ENCODE measurements around the gene RPP25L.

RPP25L gene

DNA sequence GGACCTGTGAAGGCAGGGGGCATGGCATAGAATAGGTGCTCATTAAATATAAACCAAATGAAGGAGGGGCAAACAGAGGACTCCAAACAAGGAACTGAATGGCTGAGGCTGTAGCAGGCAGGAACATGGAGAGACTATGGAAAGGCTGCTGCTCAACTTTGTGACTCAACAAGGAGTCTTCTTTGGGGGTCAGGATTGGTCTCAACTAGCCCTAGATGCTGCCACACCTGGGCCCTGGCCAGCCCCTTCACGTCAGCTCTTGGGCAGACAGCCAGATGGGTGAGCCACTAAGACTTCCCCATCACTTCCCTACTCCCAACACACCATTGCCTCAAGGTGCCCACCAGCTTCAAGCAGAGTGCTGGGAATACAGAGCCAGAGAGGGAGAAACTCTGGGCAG lies 11.0 kb downstream of the RPP25L start:
- TF ChIP-seq, protein P1, sequence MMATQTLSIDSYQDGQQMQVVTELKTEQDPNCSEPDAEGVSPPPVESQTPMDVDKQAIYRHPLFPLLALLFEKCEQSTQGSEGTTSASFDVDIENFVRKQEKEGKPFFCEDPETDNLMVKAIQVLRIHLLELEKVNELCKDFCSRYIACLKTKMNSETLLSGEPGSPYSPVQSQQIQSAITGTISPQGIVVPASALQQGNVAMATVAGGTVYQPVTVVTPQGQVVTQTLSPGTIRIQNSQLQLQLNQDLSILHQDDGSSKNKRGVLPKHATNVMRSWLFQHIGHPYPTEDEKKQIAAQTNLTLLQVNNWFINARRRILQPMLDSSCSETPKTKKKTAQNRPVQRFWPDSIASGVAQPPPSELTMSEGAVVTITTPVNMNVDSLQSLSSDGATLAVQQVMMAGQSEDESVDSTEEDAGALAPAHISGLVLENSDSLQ (IDR thresholded peaks at IDR 0.05): no peak
- TF ChIP-seq SUZ12 (IDR thresholded peaks at IDR 0.05): no peak
- no peak for TF ChIP-seq ELF4 (IDR thresholded peaks at IDR 0.05)
- ChIA-PET CTCF (interaction anchor here (1.5 kb wide), 1 partner anchor 9 kb away, joined by 5 read pairs; no protein-coding TSS in a partner anchor), POLR2A (no interaction called here)
- no peak for DNase-seq (ENCODE audit: extremely low spot score)

DNA sequence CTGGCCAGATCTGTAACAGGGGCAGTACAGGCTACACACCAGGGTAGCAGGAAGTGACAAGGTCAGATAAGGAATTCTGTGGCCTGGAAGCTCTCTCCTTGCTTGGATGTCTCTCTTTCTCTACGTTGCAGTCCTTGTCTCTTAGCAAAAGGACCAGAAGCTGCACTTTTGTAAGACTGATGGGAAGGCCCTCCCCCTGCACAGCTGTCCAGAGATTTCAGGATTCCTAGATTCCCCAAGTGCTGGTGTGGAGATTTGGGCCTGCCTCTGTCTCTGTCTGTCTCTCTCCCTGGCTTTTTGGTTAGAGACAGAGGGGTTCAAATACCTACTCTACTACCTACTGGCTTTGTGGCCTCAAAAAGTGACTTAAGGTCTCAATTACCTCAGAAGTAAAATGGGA lies 12.4 kb downstream of the RPP25L start:
- no peak for DNase-seq (ENCODE audit: extremely low spot score)
- TF ChIP-seq TARDBP (IDR thresholded peaks at IDR 0.05): no peak
- no peak for TF ChIP-seq ELF4 (IDR thresholded peaks at IDR 0.05)
- no peak for TF ChIP-seq LEF1 (IDR thresholded peaks at IDR 0.05; ENCODE audit: borderline replicate concordance)
- TF ChIP-seq FOXA1 (IDR thresholded peaks at IDR 0.05): no peak
- TF ChIP-seq FOXK2 (IDR thresholded peaks at IDR 0.05): no peak
- TF ChIP-seq SP1 (IDR thresholded peaks at IDR 0.05): no peak
- no peak for TF ChIP-seq BHLHE40 (IDR thresholded peaks at IDR 0.05; ENCODE audit: borderline replicate concordance)
- no peak for TF ChIP-seq CTBP1 (IDR thresholded peaks at IDR 0.05; ENCODE audit: borderline replicate concordance)
- no peak for TF ChIP-seq SUZ12 (IDR thresholded peaks at IDR 0.05)
- TF ChIP-seq, protein P1 (IDR thresholded peaks at IDR 0.05): no peak
- no peak for TF ChIP-seq FOXM1 (IDR thresholded peaks at IDR 0.05; ENCODE audit: borderline replicate concordance)
- TF ChIP-seq HDGF (IDR thresholded peaks at IDR 0.05; ENCODE audit: borderline replicate concordance): no peak
- no peak for TF ChIP-seq NFRKB (IDR thresholded peaks at IDR 0.05)
- POLR2A ChIA-PET: interaction anchor here (1.2 kb wide), 1 partner anchor 10 kb away, joined by 3 read pairs; no protein-coding TSS in a partner anchor
- CTCF ChIA-PET: interaction anchor here (1.0 kb wide), 1 partner anchor 52 kb away, joined by 3 read pairs; no protein-coding TSS in a partner anchor

DNA sequence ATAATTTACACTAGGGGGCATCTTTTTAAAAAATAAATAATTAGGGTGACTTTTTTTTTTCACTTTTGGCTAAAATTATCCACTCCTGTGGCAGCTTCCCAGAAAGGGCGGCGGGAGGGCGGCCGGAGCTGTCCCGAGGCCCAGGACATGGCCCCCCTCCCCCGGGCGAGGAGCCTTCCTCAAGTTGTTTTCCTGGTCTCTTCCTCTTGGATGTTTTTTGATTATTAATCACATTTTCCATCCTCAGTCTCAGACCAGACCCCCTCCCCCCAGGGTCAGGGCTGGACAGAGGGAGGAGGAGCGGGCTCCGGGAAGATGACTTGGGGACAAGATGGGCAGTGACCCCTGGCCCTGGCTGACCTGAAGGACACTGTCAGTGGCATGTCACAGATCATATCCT lies 17.7 kb downstream of the RPP25L start:
- POLR2A ChIA-PET: no interaction called here
- no peak for DNase-seq (ENCODE audit: extremely low spot score)
- CTCF ChIA-PET: no interaction called here
- TF ChIP-seq FOXM1 (IDR thresholded peaks at IDR 0.05; ENCODE audit: borderline replicate concordance) (no peak), ARNT (IDR thresholded peaks at IDR 0.05) (no peak), TARDBP (IDR thresholded peaks at IDR 0.05) (no peak), SUZ12 (IDR thresholded peaks at IDR 0.05) (no peak), L3MBTL2 (conservative IDR thresholded peaks at IDR 0.05) (no peak), HDGF (IDR thresholded peaks at IDR 0.05; ENCODE audit: borderline replicate concordance) (no peak), CTBP1 (IDR thresholded peaks at IDR 0.05; ENCODE audit: borderline replicate concordance) (no peak), ZNF384 (IDR thresholded peaks at IDR 0.05) (no peak), BHLHE40 (IDR thresholded peaks at IDR 0.05; ENCODE audit: borderline replicate concordance) (no peak), ELF4 (IDR thresholded peaks at IDR 0.05) (no peak), LEF1 (IDR thresholded peaks at IDR 0.05; ENCODE audit: borderline replicate concordance) (no peak), NFRKB (IDR thresholded peaks at IDR 0.05) (no peak), FOXK2 (IDR thresholded peaks at IDR 0.05) (no peak), FOXA1 (IDR thresholded peaks at IDR 0.05) (no peak), SP1 (IDR thresholded peaks at IDR 0.05) (no peak)
- TF ChIP-seq, protein P1 (IDR thresholded peaks at IDR 0.05): no peak

DNA sequence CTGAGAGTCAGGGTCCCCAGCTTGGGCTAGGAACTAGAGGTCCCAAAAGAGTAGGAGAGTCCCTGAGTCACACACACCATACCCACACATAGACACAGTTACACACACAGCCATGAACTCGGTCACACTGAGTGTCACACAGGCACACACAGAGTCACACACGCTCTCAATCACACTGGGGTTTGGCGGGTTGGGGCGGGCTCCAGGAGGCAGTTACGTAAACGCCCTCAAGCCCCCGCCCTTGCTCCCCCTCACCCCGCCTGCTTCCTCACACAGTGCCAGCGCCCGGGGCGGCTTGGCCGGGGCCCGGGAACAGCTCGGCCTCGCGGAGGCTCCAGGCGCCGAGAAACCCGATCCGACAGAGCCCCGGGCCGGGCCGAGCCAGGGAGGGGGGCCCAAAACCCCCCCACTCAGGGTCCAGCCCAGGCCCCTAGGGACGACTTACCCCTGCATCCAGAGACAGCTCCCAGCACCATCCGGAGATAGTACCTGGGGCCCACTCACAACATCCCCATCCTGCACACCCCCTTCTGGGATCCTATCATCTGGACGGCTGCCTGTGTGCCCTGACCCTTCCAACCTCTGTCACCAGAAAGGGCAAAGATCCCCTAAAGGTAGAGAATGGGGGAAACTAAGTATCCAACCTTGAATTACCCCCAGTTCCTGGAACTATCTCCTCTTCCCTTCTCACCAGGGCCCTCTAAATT lies 18.8 kb downstream of the RPP25L start:
- POLR2A ChIA-PET: no interaction called here
- CTCF ChIA-PET: interaction anchor here (0.6 to 2.7 kb wide), 3 partner anchors 14 to 68 kb away, joined by 3 to 31 read pairs (median 10); no protein-coding TSS in a partner anchor
- no peak for DNase-seq (ENCODE audit: extremely low spot score)
- TF ChIP-seq SP1 (IDR thresholded peaks at IDR 0.05): no peak
- no peak for TF ChIP-seq ARNT (IDR thresholded peaks at IDR 0.05)
- no peak for TF ChIP-seq FOXA1 (IDR thresholded peaks at IDR 0.05)
- TF ChIP-seq FOXK2 (IDR thresholded peaks at IDR 0.05): no peak
- no peak for TF ChIP-seq CTBP1 (IDR thresholded peaks at IDR 0.05; ENCODE audit: borderline replicate concordance)
- no peak for TF ChIP-seq SUZ12 (IDR thresholded peaks at IDR 0.05)
- no peak for TF ChIP-seq ELF4 (IDR thresholded peaks at IDR 0.05)
- no peak for TF ChIP-seq L3MBTL2 (conservative IDR thresholded peaks at IDR 0.05)

DNA sequence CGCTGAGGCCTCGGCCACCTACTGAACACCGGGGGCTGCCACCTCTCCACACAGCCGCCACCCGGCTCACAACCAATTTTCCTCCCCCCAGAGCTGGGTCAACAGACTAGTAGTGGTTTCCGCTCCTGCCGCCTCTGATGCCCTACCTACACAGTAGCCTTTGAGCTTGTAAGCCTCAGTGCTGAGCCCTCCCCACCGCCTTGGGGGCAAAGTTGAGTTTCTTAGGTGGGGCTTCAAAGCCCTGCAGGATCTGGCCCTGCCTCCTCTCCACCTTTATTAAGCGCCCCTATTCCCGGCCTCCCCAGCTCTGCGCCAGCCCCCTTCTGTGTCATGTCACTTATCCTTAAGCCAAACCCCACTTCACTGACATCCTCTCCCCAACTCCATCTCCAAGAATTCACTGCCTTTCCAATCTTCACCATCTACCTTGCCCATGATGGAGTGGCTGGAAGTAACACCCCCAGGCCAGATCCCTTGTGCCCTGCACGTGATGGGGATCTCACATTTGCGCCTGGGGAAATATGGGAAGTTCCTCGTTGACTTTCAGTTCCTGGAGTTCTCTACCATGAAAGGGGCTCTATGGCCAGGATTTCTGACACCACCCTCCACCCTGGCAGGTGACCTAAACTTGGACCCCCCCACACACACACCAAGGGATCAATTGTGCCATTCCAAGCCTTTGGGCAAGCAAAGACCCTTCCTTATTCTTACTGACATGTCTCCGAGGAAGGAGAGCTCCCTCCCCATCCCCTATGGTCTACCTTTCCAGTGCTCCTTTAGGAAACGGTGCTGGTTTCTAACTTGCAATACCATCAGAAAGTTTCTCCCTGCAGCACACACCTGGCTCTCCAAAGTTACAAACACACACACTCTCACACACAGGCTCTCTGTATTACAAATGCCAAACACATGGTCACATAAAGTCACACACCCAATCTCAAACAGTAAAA lies 19.7 kb downstream of the RPP25L start:
- CTCF ChIA-PET: interaction anchor here (0.6 to 2.7 kb wide), 16 partner anchors 9 to 188 kb away, joined by 3 to 31 read pairs (median 4); partner anchors contain the start of gene ENHO
- POLR2A ChIA-PET: no interaction called here

More for the DNA sequence above, 19.7 kb downstream of the RPP25L start:
- TF ChIP-seq ELF4 (IDR thresholded peaks at IDR 0.05) (no peak), ARNT (IDR thresholded peaks at IDR 0.05) (no peak), CTBP1 (IDR thresholded peaks at IDR 0.05; ENCODE audit: borderline replicate concordance) (no peak), SUZ12 (IDR thresholded peaks at IDR 0.05) (no peak), ZNF384 (IDR thresholded peaks at IDR 0.05) (no peak), FOXK2 (IDR thresholded peaks at IDR 0.05) (no peak), BHLHE40 (IDR thresholded peaks at IDR 0.05; ENCODE audit: borderline replicate concordance) (no peak), LEF1 (IDR thresholded peaks at IDR 0.05; ENCODE audit: borderline replicate concordance) (no peak), SP1 (IDR thresholded peaks at IDR 0.05) (no peak), FOXM1 (IDR thresholded peaks at IDR 0.05; ENCODE audit: borderline replicate concordance) (no peak), TARDBP (IDR thresholded peaks at IDR 0.05) (no peak)
- TF ChIP-seq, protein P1 (IDR thresholded peaks at IDR 0.05): no peak
- no peak for DNase-seq (ENCODE audit: extremely low spot score)
